Measurements from ENCODE around the gene FABP7. TPM values are rescaled to one million over a fixed set of nuclear protein-coding genes. Genes with fewer than 3 reads are reported as not detected.

FABP7 gene
- total and polyA plus RNA-seq, 2 donors (not counting 1 experiment from before 2014, with no cell fraction given): not detected

GRCh38 chr6:122753688-122754056 is 25.8 kb upstream of the FABP7 start:
- Histone ChIP-seq H3K36me3 (ENCODE audit: control insufficient read depth, insufficient read depth, low read length) (no peaks in the 10 kb centered on the region), H3K27ac (ENCODE audit: insufficient read depth, low read length) (no peak overlapping the region), H3K4me2 (ENCODE audit: extremely low read depth, insufficient read depth, low read length) (peak overlapping the region; percentile 19), H3K4me1 (ENCODE audit: control insufficient read depth, extremely low read depth, insufficient read depth, low read length) (no peaks in the 10 kb centered on the region), H4K20me1 (ENCODE audit: control insufficient read depth, extremely low read depth, insufficient read depth, low read length) (no peaks in the 10 kb centered on the region), H3K79me2 (ENCODE audit: control insufficient read depth, insufficient read depth, low read length) (no peaks in the 10 kb centered on the region), H3K9ac (ENCODE audit: insufficient read depth, low read length) (no peak overlapping the region), H3K4me3 (replicated peaks in 1 of 4; ENCODE audit: control extremely low read depth in 1 of 4, insufficient read depth in 1 of 4, low read depth in 3 of 4, low read length in 4 of 4) (no peak overlapping the region), H3K9me3 (ENCODE audit: control insufficient read depth, insufficient read depth, low read depth, low read length) (no peaks in the 10 kb centered on the region), H3K27me3 (ENCODE audit: control insufficient read depth, insufficient read depth, low read length) (no peaks in the 10 kb centered on the region), H2AFZ (ENCODE audit: low read length) (peak overlapping the region; percentile 21)
- TF ChIP-seq EZH2 (IDR thresholded peaks at IDR 0.05; ENCODE audit: low read length, missing control alignments): no peak
- TF ChIP-seq CTCF (conservative IDR thresholded peaks at IDR 0.05 in 1 of 2, IDR thresholded peaks at IDR 0.05 in 1 of 2; ENCODE audit: low read depth in 1 of 2, low read length in 2 of 2): no peak
- DNase-seq (ENCODE audit: low read depth in 2 of 2): peak in 1 of 2 donors; percentile 55

GRCh38 chr6:122754191-122754731 is 25.3 kb upstream of the FABP7 start:
- no peak overlapping the region for H3K27ac ChIP-seq (ENCODE audit: insufficient read depth, low read length)
- no peaks in the 10 kb centered on the region for H3K27me3 ChIP-seq (ENCODE audit: control insufficient read depth, insufficient read depth, low read length)
- no peaks in the 10 kb centered on the region for H3K4me1 ChIP-seq (ENCODE audit: control insufficient read depth, extremely low read depth, insufficient read depth, low read length)
- H3K36me3 ChIP-seq (ENCODE audit: control insufficient read depth, insufficient read depth, low read length): no peaks in the 10 kb centered on the region
- no peaks in the 10 kb centered on the region for H3K79me2 ChIP-seq (ENCODE audit: control insufficient read depth, insufficient read depth, low read length)
- DNase-seq (ENCODE audit: low read depth in 2 of 2): no peak
- H2AFZ ChIP-seq (ENCODE audit: low read length): no peak overlapping the region
- H3K9ac ChIP-seq (ENCODE audit: insufficient read depth, low read length): no peak overlapping the region
- H3K4me3 ChIP-seq (replicated peaks in 1 of 4; ENCODE audit: control extremely low read depth in 1 of 4, insufficient read depth in 1 of 4, low read depth in 3 of 4, low read length in 4 of 4): no peak overlapping the region
- TF ChIP-seq EZH2 (IDR thresholded peaks at IDR 0.05; ENCODE audit: low read length, missing control alignments): no peak
- TF ChIP-seq CTCF (conservative IDR thresholded peaks at IDR 0.05 in 1 of 2, IDR thresholded peaks at IDR 0.05 in 1 of 2; ENCODE audit: low read depth in 1 of 2, low read length in 2 of 2): no peak
- no peaks in the 10 kb centered on the region for H4K20me1 ChIP-seq (ENCODE audit: control insufficient read depth, extremely low read depth, insufficient read depth, low read length)
- no peak overlapping the region for H3K4me2 ChIP-seq (ENCODE audit: extremely low read depth, insufficient read depth, low read length)
- H3K9me3 ChIP-seq (ENCODE audit: control insufficient read depth, insufficient read depth, low read depth, low read length): no peaks in the 10 kb centered on the region

- Histone ChIP-seq H2AFZ (ENCODE audit: low read length) (no peak overlapping the region), H3K9ac (ENCODE audit: insufficient read depth, low read length) (no peak overlapping the region), H3K4me1 (ENCODE audit: control insufficient read depth, extremely low read depth, insufficient read depth, low read length) (no peaks in the 10 kb centered on the region), H3K4me2 (ENCODE audit: extremely low read depth, insufficient read depth, low read length) (no peak overlapping the region), H3K79me2 (ENCODE audit: control insufficient read depth, insufficient read depth, low read length) (no peaks in the 10 kb centered on the region), H3K27me3 (ENCODE audit: control insufficient read depth, insufficient read depth, low read length) (no peaks in the 10 kb centered on the region), H4K20me1 (ENCODE audit: control insufficient read depth, extremely low read depth, insufficient read depth, low read length) (no peaks in the 10 kb centered on the region), H3K27ac (ENCODE audit: insufficient read depth, low read length) (no peak overlapping the region), H3K9me3 (ENCODE audit: control insufficient read depth, insufficient read depth, low read depth, low read length) (no peaks in the 10 kb centered on the region), H3K36me3 (ENCODE audit: control insufficient read depth, insufficient read depth, low read length) (no peaks in the 10 kb centered on the region), H3K4me3 (replicated peaks in 1 of 4; ENCODE audit: control extremely low read depth in 1 of 4, insufficient read depth in 1 of 4, low read depth in 3 of 4, low read length in 4 of 4) (no peak overlapping the region)
- TF ChIP-seq CTCF (conservative IDR thresholded peaks at IDR 0.05 in 1 of 2, IDR thresholded peaks at IDR 0.05 in 1 of 2; ENCODE audit: low read depth in 1 of 2, low read length in 2 of 2) (no peak), EZH2 (IDR thresholded peaks at IDR 0.05; ENCODE audit: low read length, missing control alignments) (no peak)
- no peak for DNase-seq (ENCODE audit: low read depth in 2 of 2)
Measured at GRCh38 chr6:122755901-122756300, 23.6 kb upstream of the FABP7 start.

All from fibroblast of lung (primary cell).